Activated CD8-positive, alpha-beta T cell treated with anti-CD3 and anti-CD28 coated beads for 36 hours (primary cell): Measurements from ENCODE around the gene RRAD. TPM values are rescaled to one million over a fixed set of nuclear protein-coding genes. Genes with fewer than 3 reads are reported as not detected.
A peak's percentile ranks its signal among the peaks of the same experiment; 100 is the strongest.

Source experiments
- ATAC-seq: fragments of 200-7000 bp; cut with Tn5 transposase; one replicate; pipeline ENCODE4 v1.10.0; 2021; ENCODE audit warnings: mild to moderate bottlenecking, moderate library complexity
- CTCF ChIA-PET: fragments of 350-600 bp; sonication (Branson Sonifier 250); formaldehyde crosslinking; loops from one replicate; lab custom pipeline; 2021; ENCODE audit warnings: antibody characterized with exemption; lab: Charles Lee
- POLR2A ChIA-PET: fragments of 350-600 bp; sonication (Branson Sonifier 250); formaldehyde crosslinking; loops from one replicate; lab custom pipeline; 2021; ENCODE audit warnings: antibody characterized with exemption; lab: Charles Lee
- DNase-seq: peaks from one replicate; pipeline ENCODE4 v3.0.0-alpha.2; 2020
- H3K27ac Mint-ChIP-seq: one replicate; pipeline ENCODE4 v1.8.0; 2021; ENCODE audit warnings: mild to moderate bottlenecking, mixed read lengths
- H3K27me3 Mint-ChIP-seq: one replicate; pipeline ENCODE4 v1.8.0; 2021; ENCODE audit warnings: mixed read lengths
- H3K36me3 Mint-ChIP-seq: one replicate; pipeline ENCODE4 v1.8.0; 2021; ENCODE audit warnings: low read depth, mixed read lengths
- H3K4me1 Mint-ChIP-seq: one replicate; pipeline ENCODE4 v1.8.0; 2021; ENCODE audit warnings: low read depth, mixed read lengths
- H3K4me3 Mint-ChIP-seq: one replicate; pipeline ENCODE4 v1.8.0; 2021; ENCODE audit warnings: mild to moderate bottlenecking, moderate library complexity, mixed read lengths
- H3K9me3 Mint-ChIP-seq: one replicate; pipeline ENCODE4 v1.8.0; 2021; ENCODE audit warnings: mixed read lengths
- CTCF ChIP-seq: fragments of 200-600 bp; IDR thresholded peaks from one replicate; pipeline ENCODE4 v1.8.0; 2022; ENCODE audit warnings: antibody characterized with exemption, mild to moderate bottlenecking
- intact Hi-C: fragments of 100-400 bp; cut with micrococcal nuclease; formaldehyde crosslinking; loops from one replicate; pipeline ENCODE4 v1.10.0; 2022
- total RNA-seq, 2 experiments: library from RNA; stranded (reverse); gene quantifications; one replicate each; pipeline ENCODE4 v1.2.3, GENCODE V29; 2021

RRAD gene
- total RNA-seq, 2 experiments from 2014 or later, result 0.61 to 1.1 TPM

DNA sequence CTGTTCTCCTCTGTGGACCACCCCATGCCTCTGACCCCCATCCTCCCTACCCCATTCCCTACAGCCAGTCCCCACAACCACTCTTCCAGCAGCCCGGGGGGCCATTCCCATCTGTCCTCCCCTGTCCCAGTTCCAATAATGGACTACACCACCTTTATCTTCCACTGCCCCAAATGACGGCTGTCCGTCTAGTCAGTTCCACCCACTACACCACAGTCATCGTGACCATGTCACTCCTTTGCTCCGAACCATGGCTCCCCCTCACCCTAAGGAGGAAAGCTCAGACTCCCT, 29.7 kb downstream of the RRAD start:
- no peak for TF ChIP-seq CTCF
- H3K27ac Mint-ChIP-seq, result no peak overlapping the region
- CTCF ChIA-PET, result interaction anchor here (0.5 to 4.3 kb wide), 23 partner anchors 8 to 260 kb away, joined by 3 to 54 read pairs (median 4); partner anchors contain the start of genes CDH16, CES3, CIAO2B and NAE1

DNA sequence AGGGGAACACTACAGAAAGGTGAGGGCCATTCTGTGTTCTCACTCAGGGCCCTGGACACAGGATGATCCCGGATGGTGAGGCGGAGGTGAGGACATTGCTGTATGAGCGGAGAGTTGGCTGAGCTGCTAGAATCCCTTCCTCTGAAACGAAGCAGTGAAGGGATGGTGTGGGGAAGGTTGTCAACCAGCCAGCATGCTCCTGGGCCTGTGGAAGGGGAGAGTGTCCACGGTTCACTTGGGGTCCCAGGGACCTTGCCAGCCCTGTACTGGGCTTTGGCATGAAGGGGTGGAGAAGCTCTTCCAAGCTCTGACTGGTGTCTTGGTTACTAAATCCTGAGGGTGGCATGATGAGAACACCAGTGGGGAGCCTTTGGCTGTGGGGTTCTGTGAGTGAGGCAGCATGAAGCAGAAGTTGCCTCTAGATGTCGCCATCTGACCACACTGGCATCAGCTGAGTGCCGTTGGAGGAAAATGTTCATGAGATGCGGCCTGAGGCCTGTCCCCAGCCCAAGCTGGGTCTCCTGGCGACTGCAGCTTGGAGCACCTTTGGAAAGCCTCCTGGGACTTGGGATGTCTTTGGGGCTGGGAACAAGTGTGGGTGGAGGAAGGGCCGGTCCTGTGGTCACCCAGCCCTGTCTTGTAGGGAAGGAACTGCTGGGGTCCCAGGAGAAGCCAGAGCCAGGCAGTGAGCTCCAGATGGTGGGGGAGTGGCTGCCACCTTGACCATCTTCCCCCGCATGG, 30.2 kb downstream of the RRAD start:
- peak; percentile 61 for TF ChIP-seq CTCF
- Mint-ChIP-seq H3K4me3 (no peak overlapping the region), H3K36me3 (peaks cover 16% of the 10 kb centered on the region), H3K4me1 (peaks cover 3% of the 10 kb centered on the region), H3K27me3 (no peaks in the 10 kb centered on the region), H3K27ac (no peak overlapping the region), H3K9me3 (no peaks in the 10 kb centered on the region)
- DNase-seq (peak; percentile 77), ATAC-seq (peak; percentile 92)
- POLR2A ChIA-PET, result interaction anchor here (0.8 to 6.3 kb wide), 7 partner anchors 9 to 81 kb away, joined by 3 to 28 read pairs (median 3); partner anchors contain the start of genes CIAO2B and PDP2
- CTCF ChIA-PET, result interaction anchor here (0.5 to 4.3 kb wide), 27 partner anchors 9 to 260 kb away, joined by 3 to 54 read pairs (median 4); partner anchors contain the start of genes CDH16, CES3, CIAO2B and NAE1
- intact Hi-C loops, result no loop called here

More for the DNA sequence above, 29.7 kb downstream of the RRAD start:
- H3K4me3 Mint-ChIP-seq, result no peak overlapping the region
- H3K36me3 Mint-ChIP-seq, result peaks cover 16% of the 10 kb centered on the region
- H3K4me1 Mint-ChIP-seq, result peaks cover 3% of the 10 kb centered on the region
- no peak for DNase-seq
- no peaks in the 10 kb centered on the region for H3K27me3 Mint-ChIP-seq
- ATAC-seq, result no peak
- POLR2A ChIA-PET, result interaction anchor here (1.0 to 6.3 kb wide), 5 partner anchors 14 to 80 kb away, joined by 3 to 28 read pairs (median 3); partner anchors contain the start of gene PDP2
- intact Hi-C loops, result no loop called here
- H3K9me3 Mint-ChIP-seq, result no peaks in the 10 kb centered on the region

DNA sequence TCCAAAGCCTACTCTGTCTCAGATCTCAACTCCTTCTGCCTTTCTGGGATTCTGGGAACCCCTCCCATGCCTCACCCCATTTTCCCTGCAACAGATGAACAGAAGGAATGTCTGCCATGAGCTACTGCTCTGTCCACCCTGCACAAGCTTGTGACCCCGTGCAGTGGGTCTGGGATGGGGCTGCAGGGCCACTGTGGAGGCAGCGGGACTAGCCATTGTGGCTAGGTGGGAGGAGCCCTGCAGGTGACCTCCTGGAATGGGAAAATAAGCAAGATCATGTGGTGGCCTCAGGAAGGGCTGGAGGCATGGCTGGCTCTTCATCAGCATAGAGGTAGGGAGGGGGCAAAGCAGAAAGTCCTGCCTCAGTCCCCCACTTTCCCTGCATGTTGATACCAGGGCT, 31.3 kb downstream of the RRAD start:
- H3K27me3 Mint-ChIP-seq, result no peaks in the 10 kb centered on the region
- ChIA-PET CTCF (interaction anchor here (1.2 to 4.3 kb wide), 7 partner anchors 10 to 261 kb away, joined by 3 to 54 read pairs (median 5); partner anchors contain the start of genes NAE1, PDP2 and RRAD), POLR2A (interaction anchor here (1.4 to 6.3 kb wide), 2 partner anchors 13 to 40 kb away, joined by 3 to 28 read pairs; partner anchors contain the start of genes CIAO2B and PDP2)
- no peaks in the 10 kb centered on the region for H3K9me3 Mint-ChIP-seq
- ATAC-seq, result no peak
- no peak overlapping the region for H3K27ac Mint-ChIP-seq
- peaks cover 3% of the 10 kb centered on the region for H3K4me1 Mint-ChIP-seq
- intact Hi-C loops, result no loop called here
- peaks cover 18% of the 10 kb centered on the region for H3K36me3 Mint-ChIP-seq
- DNase-seq, result no peak
- no peak for TF ChIP-seq CTCF
- H3K4me3 Mint-ChIP-seq, result no peak overlapping the region

DNA sequence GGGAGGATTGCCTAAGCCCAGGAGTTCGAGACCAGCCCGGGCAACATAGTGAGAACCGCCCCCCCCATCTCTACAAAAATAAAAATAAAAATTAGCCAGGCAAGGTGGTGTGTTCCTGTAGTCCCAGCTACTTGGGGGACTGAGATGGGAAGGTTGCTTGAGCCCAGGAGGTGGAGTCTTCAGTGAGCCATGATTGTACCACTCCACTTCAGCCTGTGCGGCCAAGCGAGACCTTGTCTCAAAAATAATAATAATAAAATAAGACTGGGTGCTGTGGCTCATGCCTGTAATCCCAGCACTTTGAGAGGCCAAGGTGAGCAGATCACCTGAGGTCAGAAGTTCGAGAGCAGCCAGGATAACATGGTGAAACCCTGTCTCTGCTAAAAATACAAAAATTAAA, 33.5 kb downstream of the RRAD start:
- Mint-ChIP-seq H3K27me3 (no peaks in the 10 kb centered on the region), H3K36me3 (peaks cover 29% of the 10 kb centered on the region), H3K27ac (no peak overlapping the region), H3K4me1 (peaks cover 18% of the 10 kb centered on the region), H3K9me3 (no peaks in the 10 kb centered on the region), H3K4me3 (no peak overlapping the region)
- ATAC-seq (no peak), DNase-seq (no peak)
- ChIA-PET POLR2A (interaction anchor here (1.7 to 3.1 kb wide), 2 partner anchors 11 to 122 kb away, joined by 3 to 14 read pairs; partner anchors contain the start of gene PDP2), CTCF (interaction anchor here (1.2 to 2.1 kb wide), 4 partner anchors 10 to 61 kb away, joined by 3 to 8 read pairs (median 6); partner anchors contain the start of gene NAE1)
- TF ChIP-seq CTCF, result no peak
- intact Hi-C loops, result no loop called here
